ENCODE results near the gene ELAC1.

The ELAC1 gene

DNA sequence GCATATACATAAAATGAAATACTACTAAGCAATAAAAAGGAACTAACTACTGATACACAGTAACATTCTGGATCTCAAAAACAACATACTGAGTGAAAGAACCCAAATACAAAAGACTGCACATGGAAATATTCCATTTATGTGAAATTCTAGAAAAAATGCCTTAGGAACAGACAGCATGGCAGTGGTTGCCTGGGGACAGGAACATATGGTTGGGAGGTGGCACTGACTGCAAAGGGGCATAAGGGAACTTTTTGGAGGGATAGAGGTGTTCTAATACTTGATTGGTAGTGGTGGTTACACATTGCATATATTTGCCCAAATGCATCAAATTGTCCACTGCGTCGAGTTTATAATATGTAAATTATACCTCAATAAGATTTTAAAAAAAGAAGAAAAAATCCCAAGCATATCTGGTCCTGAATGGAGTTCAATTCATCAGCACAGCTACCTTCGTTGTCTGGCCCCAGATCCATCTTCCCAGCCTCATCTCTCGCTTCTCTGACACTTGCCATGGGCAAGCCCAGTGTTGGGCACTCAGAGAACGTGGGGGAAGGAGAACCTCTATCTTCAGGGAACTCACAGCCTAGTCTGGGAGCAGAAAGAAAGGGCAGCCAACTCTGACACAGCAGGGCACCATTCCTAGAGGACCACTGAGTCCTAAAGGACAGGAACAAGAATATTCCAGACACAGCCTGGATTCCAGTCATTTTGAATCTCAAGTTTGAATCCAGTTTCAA is 53.6 kb downstream of the ELAC1 start:
- TF ChIP-seq ZNF274 (IDR thresholded peaks at IDR 0.05; ENCODE audit: low read depth, low read length) = no peak
- H3K4me3 ChIP-seq (ENCODE audit: low read length) = no peak overlapping the region

DNA sequence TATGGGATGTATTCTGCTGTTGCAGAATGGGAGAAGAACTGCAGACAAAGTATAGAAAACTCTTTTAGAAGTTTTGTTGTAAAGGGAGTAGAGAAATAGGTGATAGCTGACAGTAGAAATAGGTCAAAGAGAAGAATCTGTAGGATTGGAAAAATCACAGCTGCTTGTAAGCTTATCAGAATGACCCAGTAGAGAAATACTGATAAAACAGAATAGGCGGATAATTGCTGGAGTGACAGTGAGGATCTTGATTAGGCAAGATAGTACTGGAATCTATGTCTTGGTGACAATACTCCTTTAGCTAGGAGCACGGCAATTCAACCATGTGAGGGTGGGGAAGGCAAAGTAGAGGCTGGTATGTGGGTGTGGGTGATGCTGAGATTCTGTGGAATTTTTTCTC is 57.7 kb downstream of the ELAC1 start:
- H3K4me3 ChIP-seq (ENCODE audit: low read length) = no peak overlapping the region
- TF ChIP-seq ZNF274 (IDR thresholded peaks at IDR 0.05; ENCODE audit: low read depth, low read length) = no peak

DNA sequence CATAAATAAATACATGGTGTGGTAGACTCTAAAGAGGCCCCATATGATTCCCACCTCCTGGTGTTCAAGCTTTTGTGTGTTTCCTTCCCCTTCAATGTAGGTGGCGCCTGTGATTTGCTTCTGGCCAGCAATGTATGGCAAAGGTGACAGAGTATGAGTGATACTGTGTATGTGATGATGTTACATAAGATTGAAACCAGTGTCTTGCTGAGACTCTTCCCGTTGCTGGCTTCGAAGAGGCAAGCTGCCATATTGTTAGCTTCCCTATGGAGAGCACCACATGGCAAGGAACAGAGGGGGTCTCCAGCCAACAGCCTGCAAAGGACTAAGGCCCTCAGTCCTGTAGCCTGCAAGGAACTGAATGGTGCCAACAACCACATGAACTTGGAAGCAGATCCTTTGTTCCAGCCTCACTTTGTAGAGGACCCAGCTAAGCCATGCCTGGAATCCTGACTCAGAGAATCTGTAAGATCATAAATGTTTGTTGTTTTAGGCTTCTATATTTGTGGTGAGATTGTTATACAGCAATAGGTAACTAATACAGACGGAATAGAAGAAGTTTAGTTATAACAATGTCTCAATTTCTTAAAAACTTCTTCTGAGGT is 60.5 kb downstream of the ELAC1 start:
- TF ChIP-seq ZNF274 (IDR thresholded peaks at IDR 0.05; ENCODE audit: low read depth, low read length) = no peak
- no peak overlapping the region for H3K4me3 ChIP-seq (ENCODE audit: low read length)

DNA sequence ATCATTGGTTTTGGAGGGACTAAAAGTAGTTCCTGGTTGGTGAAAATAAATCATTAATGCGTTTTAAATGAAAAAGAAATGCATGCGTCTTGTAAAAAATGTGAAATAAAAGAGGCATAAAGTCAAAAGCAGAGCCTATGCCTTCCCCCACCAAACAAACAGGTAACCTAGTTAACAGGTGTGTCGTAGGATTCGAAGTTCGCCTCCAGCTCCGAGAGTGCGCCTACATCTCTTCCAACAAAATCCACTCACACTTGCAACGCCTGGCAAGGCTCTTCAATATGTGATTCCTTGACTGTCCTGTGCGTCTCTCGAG is 61.5 kb downstream of the ELAC1 start:
- TF ChIP-seq ZNF274 (IDR thresholded peaks at IDR 0.05; ENCODE audit: low read depth, low read length) = no peak
- H3K4me3 ChIP-seq (ENCODE audit: low read length) = peak overlapping the region; percentile 73

- peak within 1 kb of the TSS; percentile 73 for H3K4me3 ChIP-seq (ENCODE audit: low read length)
- TF ChIP-seq ZNF274 (IDR thresholded peaks at IDR 0.05; ENCODE audit: low read depth, low read length) = no peak
Observed at GRCh38 chr18:51029694-51030536, 62.1 kb downstream of the ELAC1 start, which contains the start of gene SMAD4. TSS of gene SMAD4 (plus strand) at chr18:51030213. CDS start at chr18:51047047, 16,834 bp downstream.

DNA sequence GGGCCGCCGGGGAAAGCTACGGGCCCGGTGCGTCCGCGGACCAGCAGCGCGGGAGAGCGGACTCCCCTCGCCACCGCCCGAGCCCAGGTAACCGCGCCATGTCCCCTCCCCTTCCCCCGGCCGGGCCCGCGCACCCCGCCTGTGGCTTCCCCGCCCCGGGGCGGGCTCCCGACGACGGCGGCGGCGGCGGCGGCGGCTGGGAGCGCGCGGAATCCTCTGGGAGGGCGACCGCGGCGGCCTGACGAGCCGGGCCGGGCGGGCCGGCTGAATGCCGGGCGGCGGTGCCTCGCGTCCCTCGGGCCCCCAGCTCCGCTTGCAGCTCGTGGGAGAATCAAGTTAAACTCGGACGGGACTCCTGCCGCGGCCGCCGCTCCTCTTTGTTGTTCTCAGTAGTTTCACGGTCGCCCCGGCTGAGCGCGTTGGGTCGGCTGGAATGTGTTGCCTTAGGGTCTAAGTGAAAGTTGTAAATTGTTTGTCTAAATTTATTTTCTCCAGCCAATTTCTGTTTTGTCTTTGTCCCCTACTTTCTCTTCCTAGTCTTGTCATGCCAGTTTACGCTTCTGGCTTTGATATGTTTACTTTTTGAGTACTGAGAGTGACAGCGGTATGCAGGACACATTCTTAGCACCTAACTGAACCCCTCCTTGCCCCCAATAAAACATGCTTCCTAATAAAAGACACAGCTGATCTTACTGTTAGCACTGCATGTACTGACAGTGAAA is 62.9 kb downstream of the ELAC1 start:
- peak overlapping the region; percentile 73 for H3K4me3 ChIP-seq (ENCODE audit: low read length)
- TF ChIP-seq ZNF274 (IDR thresholded peaks at IDR 0.05; ENCODE audit: low read depth, low read length) = no peak

GRCh38 chr18:51032193-51032592 is 64.4 kb downstream of the ELAC1 start:
- no peak for TF ChIP-seq ZNF274 (IDR thresholded peaks at IDR 0.05; ENCODE audit: low read depth, low read length)
- peak overlapping the region; percentile 29; the same call in 1 of the 2 replicates for H3K4me3 ChIP-seq (ENCODE audit: low read length)

DNA sequence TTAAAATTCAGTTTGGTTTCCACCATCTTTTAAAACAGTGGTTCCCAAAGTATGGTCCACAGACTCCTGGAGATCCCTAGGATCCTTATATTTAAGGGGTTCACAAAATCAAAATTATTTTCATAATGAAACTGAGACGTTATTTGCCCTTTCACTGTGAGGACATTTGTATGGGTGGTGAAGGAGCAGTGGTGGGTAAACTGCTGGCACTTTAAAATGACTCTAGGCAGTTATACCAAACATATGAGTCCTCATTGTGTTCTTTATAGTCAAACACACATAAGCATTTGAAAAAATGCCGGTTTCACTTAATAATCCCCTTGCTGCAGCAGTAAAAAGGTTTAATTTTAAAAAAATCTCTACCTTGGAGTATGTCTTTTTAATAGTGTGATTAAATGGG is 69.4 kb downstream of the ELAC1 start:
- no peak for TF ChIP-seq ZNF274 (IDR thresholded peaks at IDR 0.05; ENCODE audit: low read depth, low read length)
- no peak overlapping the region for H3K4me3 ChIP-seq (ENCODE audit: low read length)
